ENCODE results near the gene GALNT17.

GALNT17 gene

DNA sequence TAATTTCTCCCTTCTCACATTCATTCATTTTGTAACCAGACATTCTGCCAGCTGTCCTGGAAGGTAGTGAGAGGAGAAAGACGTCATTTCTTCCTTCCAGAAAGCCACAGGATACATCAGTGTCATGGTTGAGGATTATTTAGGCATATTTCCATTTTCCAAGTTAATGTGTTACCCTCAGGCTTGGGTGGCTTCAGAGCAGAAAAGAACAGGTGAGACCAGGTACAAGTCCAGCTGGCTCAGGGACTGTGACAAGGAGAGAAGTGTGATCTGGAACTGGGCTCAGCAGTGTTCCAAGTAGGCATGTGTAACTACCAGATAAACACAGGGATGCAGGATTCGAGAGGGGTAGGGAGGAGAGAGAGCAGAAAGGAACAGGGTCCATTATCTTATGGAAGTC lies 386.9 kb downstream of the GALNT17 start:
- Histone ChIP-seq H3K27me3 (replicated peaks in 2 of 5; ENCODE audit: control insufficient read depth in 4 of 5, insufficient read depth in 5 of 5, low read length in 4 of 5) (no peaks in the 10 kb centered on the region), H3K27ac (ENCODE audit: insufficient read depth in 1 of 2, low read depth in 1 of 2, low read length in 2 of 2, poor library complexity in 1 of 2, severe bottlenecking in 2 of 2) (no peak overlapping the region), H3K36me3 (ENCODE audit: control insufficient read depth in 4 of 4, insufficient read depth in 4 of 4, low read length in 3 of 4) (no peaks in the 10 kb centered on the region), H3K4me1 (ENCODE audit: control extremely low read depth in 1 of 4, control insufficient read depth in 4 of 4, insufficient read depth in 4 of 4, low read length in 3 of 4) (no peaks in the 10 kb centered on the region), H3K9me3 (ENCODE audit: control extremely low read depth in 1 of 5, control insufficient read depth in 4 of 5, insufficient read depth in 2 of 5, low read depth in 1 of 5, low read length in 4 of 5) (peaks cover 2 to 16% (median 8%) of the 10 kb centered on the region in 5 experiments), H3K4me3 (ENCODE audit: control insufficient read depth in 1 of 7, extremely low read depth in 1 of 7, insufficient read depth in 4 of 7, low read depth in 2 of 7, low read length in 6 of 7) (no peak overlapping the region)
- no peak for DNase-seq
- WGBS (ENCODE audit: insufficient coverage) = no CpG with 5 or more reads among the region's 2 CpGs
- ChIA-PET POLR2A (no interaction called here), CTCF (no interaction called here)

DNA sequence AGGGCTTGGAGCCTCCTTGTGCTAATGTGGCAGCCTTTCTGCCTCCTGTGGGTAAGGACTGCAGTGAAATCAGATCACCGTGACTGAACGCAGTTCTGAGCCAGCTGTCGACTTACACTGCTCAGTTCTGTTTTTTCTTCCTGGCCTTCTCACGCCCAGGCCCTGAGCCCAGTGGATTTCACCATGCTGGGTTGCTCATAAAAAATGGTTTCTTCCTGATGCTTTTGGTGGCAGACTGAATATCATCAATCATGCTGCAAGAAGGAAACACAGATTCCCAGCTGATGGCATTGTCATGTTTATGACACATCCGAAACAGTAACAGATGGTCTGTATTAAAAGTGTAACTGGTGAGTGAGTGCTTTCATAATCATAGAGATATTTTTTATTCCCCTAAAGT lies 389.6 kb downstream of the GALNT17 start:
- POLR2A ChIA-PET = no interaction called here
- DNase-seq = no peak
- Histone ChIP-seq H3K27ac (ENCODE audit: insufficient read depth in 1 of 2, low read depth in 1 of 2, low read length in 2 of 2, poor library complexity in 1 of 2, severe bottlenecking in 2 of 2) (no peak overlapping the region), H3K4me1 (ENCODE audit: control extremely low read depth in 1 of 4, control insufficient read depth in 4 of 4, insufficient read depth in 4 of 4, low read length in 3 of 4) (no peaks in the 10 kb centered on the region), H3K36me3 (ENCODE audit: control insufficient read depth in 4 of 4, insufficient read depth in 4 of 4, low read length in 3 of 4) (no peaks in the 10 kb centered on the region), H3K27me3 (replicated peaks in 2 of 5; ENCODE audit: control insufficient read depth in 4 of 5, insufficient read depth in 5 of 5, low read length in 4 of 5) (no peaks in the 10 kb centered on the region), H3K9me3 (ENCODE audit: control extremely low read depth in 1 of 5, control insufficient read depth in 4 of 5, insufficient read depth in 2 of 5, low read depth in 1 of 5, low read length in 4 of 5) (peaks cover 0 to 14% (median 5%) of the 10 kb centered on the region in 5 experiments), H3K4me3 (ENCODE audit: control insufficient read depth in 1 of 7, extremely low read depth in 1 of 7, insufficient read depth in 4 of 7, low read depth in 2 of 7, low read length in 6 of 7) (no peak overlapping the region)
- WGBS (ENCODE audit: insufficient coverage) = 93% methylated on average over 4 of the region's 5 CpGs
- CTCF ChIA-PET = no interaction called here

DNA sequence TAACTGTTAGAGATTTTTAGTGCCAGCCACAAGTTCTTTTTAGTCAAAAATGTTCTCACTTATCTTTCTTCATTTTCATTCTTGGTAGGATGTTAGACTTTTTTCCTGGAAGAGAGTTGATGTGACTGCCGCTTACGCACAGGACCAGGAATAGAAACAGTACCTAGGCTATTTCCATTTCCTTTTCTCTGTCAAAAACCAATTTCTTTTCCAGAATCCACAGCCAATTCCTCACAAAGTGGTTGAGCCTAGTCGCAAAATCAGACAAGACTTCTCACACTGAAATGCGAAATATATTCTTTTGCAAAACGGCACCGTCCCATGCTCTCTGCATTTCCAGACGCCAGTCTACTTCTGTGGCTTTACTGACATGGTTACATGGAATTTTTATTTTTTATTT lies 394.2 kb downstream of the GALNT17 start:
- no peak overlapping the region for H3K27ac ChIP-seq (ENCODE audit: insufficient read depth in 1 of 2, low read depth in 1 of 2, low read length in 2 of 2, poor library complexity in 1 of 2, severe bottlenecking in 2 of 2)
- ChIA-PET CTCF (no interaction called here), POLR2A (no interaction called here)
- no peak for DNase-seq
- no peaks in the 10 kb centered on the region for H3K4me1 ChIP-seq (ENCODE audit: control extremely low read depth in 1 of 4, control insufficient read depth in 4 of 4, insufficient read depth in 4 of 4, low read length in 3 of 4)
- no peaks in the 10 kb centered on the region for H3K36me3 ChIP-seq (ENCODE audit: control insufficient read depth in 4 of 4, insufficient read depth in 4 of 4, low read length in 3 of 4)
- H3K4me3 ChIP-seq (ENCODE audit: control insufficient read depth in 1 of 7, extremely low read depth in 1 of 7, insufficient read depth in 4 of 7, low read depth in 2 of 7, low read length in 6 of 7) = no peak overlapping the region
- WGBS (ENCODE audit: insufficient coverage) = 100% methylated on average over 3 of the region's 7 CpGs
- no peaks in the 10 kb centered on the region for H3K27me3 ChIP-seq (replicated peaks in 2 of 5; ENCODE audit: control insufficient read depth in 4 of 5, insufficient read depth in 5 of 5, low read length in 4 of 5)
- no peaks in the 10 kb centered on the region for H3K9me3 ChIP-seq (ENCODE audit: control extremely low read depth in 1 of 5, control insufficient read depth in 4 of 5, insufficient read depth in 2 of 5, low read depth in 1 of 5, low read length in 4 of 5)

DNA sequence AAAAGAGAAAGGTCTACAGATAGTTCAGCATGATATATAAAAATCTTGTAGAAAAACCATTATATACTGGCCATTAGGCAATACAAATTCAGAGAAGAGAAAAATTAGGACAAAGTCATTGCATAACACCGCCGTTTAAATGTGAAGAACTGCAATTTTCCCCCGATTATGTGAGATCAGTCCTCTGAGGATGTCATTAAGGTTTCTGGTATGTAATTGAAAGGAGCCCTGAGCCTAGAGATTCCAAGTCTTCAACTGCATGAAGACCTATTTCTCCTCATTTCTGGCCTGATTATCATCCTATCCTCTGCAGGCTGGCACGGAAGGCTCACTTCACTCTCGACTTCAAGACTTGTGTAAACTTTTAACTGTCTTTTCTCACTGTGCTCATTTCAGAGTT lies 395.3 kb downstream of the GALNT17 start:
- no peak for DNase-seq
- Histone ChIP-seq H3K4me3 (ENCODE audit: control insufficient read depth in 1 of 7, extremely low read depth in 1 of 7, insufficient read depth in 4 of 7, low read depth in 2 of 7, low read length in 6 of 7) (no peak overlapping the region), H3K9me3 (ENCODE audit: control extremely low read depth in 1 of 5, control insufficient read depth in 4 of 5, insufficient read depth in 2 of 5, low read depth in 1 of 5, low read length in 4 of 5) (no peaks in the 10 kb centered on the region), H3K27me3 (replicated peaks in 2 of 5; ENCODE audit: control insufficient read depth in 4 of 5, insufficient read depth in 5 of 5, low read length in 4 of 5) (no peaks in the 10 kb centered on the region), H3K36me3 (ENCODE audit: control insufficient read depth in 4 of 4, insufficient read depth in 4 of 4, low read length in 3 of 4) (no peaks in the 10 kb centered on the region), H3K27ac (ENCODE audit: insufficient read depth in 1 of 2, low read depth in 1 of 2, low read length in 2 of 2, poor library complexity in 1 of 2, severe bottlenecking in 2 of 2) (no peak overlapping the region), H3K4me1 (ENCODE audit: control extremely low read depth in 1 of 4, control insufficient read depth in 4 of 4, insufficient read depth in 4 of 4, low read length in 3 of 4) (no peaks in the 10 kb centered on the region)
- ChIA-PET POLR2A (no interaction called here), CTCF (no interaction called here)
- WGBS (ENCODE audit: insufficient coverage) = 100% methylated on average over 1 of the region's 5 CpGs

DNA sequence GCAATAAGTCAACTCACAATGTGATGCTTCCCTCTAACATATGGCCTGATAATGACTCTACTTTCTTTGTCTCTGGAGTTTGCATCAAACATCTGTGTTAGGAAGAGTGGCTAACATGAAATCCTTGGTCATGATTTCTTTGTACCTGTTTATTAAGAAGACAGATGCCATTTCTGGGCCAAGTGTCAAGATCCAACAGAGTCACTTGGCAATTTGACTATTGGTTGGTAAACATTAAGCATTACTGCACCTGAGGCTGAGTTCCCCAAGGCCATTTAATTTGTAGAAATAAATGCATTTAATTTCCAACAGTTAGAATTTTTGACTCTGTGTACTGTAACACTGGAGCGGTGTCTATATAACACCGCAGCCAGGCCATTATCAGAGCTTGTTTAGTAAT lies 403.7 kb downstream of the GALNT17 start:
- Histone ChIP-seq H3K27me3 (replicated peaks in 2 of 5; ENCODE audit: control insufficient read depth in 4 of 5, insufficient read depth in 5 of 5, low read length in 4 of 5) (peaks cover 0 to 2% (median 0%) of the 10 kb centered on the region in 5 experiments), H3K9me3 (ENCODE audit: control extremely low read depth in 1 of 5, control insufficient read depth in 4 of 5, insufficient read depth in 2 of 5, low read depth in 1 of 5, low read length in 4 of 5) (peaks cover 0 to 2% (median 0%) of the 10 kb centered on the region in 5 experiments), H3K4me1 (ENCODE audit: control extremely low read depth in 1 of 4, control insufficient read depth in 4 of 4, insufficient read depth in 4 of 4, low read length in 3 of 4) (no peaks in the 10 kb centered on the region), H3K4me3 (ENCODE audit: control insufficient read depth in 1 of 7, extremely low read depth in 1 of 7, insufficient read depth in 4 of 7, low read depth in 2 of 7, low read length in 6 of 7) (no peak overlapping the region), H3K36me3 (ENCODE audit: control insufficient read depth in 4 of 4, insufficient read depth in 4 of 4, low read length in 3 of 4) (no peaks in the 10 kb centered on the region), H3K27ac (ENCODE audit: insufficient read depth in 1 of 2, low read depth in 1 of 2, low read length in 2 of 2, poor library complexity in 1 of 2, severe bottlenecking in 2 of 2) (no peak overlapping the region)
- ChIA-PET POLR2A (no interaction called here), CTCF (no interaction called here)
- 100% methylated on average over 2 of the region's 2 CpGs for WGBS (ENCODE audit: insufficient coverage)
- DNase-seq = no peak

DNA sequence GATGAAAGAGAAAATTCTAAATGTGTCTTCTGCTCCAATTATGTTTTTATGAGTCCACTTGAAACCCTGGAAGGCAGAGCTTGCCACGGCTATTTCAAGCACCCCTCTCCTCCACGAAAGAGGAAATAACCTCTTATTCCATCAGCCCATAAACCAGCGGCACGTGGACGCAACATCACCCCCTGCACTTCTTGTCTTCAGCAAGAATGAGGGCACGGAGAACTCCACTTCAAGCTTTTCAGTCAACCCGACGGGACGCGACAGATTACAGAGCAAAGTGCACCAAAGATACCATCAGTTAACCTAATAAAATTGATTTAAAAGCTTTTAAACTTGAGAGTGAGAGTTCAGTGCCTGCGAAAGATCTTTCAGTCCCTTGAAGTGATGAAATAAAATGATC lies 406.3 kb downstream of the GALNT17 start:
- Histone ChIP-seq H3K27ac (ENCODE audit: insufficient read depth in 1 of 2, low read depth in 1 of 2, low read length in 2 of 2, poor library complexity in 1 of 2, severe bottlenecking in 2 of 2) (no peak overlapping the region), H3K27me3 (replicated peaks in 2 of 5; ENCODE audit: control insufficient read depth in 4 of 5, insufficient read depth in 5 of 5, low read length in 4 of 5) (peaks cover 0 to 2% (median 0%) of the 10 kb centered on the region in 5 experiments), H3K4me1 (ENCODE audit: control extremely low read depth in 1 of 4, control insufficient read depth in 4 of 4, insufficient read depth in 4 of 4, low read length in 3 of 4) (no peaks in the 10 kb centered on the region), H3K9me3 (ENCODE audit: control extremely low read depth in 1 of 5, control insufficient read depth in 4 of 5, insufficient read depth in 2 of 5, low read depth in 1 of 5, low read length in 4 of 5) (peaks cover 0 to 2% (median 0%) of the 10 kb centered on the region in 5 experiments), H3K4me3 (ENCODE audit: control insufficient read depth in 1 of 7, extremely low read depth in 1 of 7, insufficient read depth in 4 of 7, low read depth in 2 of 7, low read length in 6 of 7) (no peak overlapping the region), H3K36me3 (ENCODE audit: control insufficient read depth in 4 of 4, insufficient read depth in 4 of 4, low read length in 3 of 4) (no peaks in the 10 kb centered on the region)
- POLR2A ChIA-PET = no interaction called here
- CTCF ChIA-PET = no interaction called here
- no peak for DNase-seq
- WGBS (ENCODE audit: insufficient coverage) = 41% methylated on average over 2 of the region's 11 CpGs

DNA sequence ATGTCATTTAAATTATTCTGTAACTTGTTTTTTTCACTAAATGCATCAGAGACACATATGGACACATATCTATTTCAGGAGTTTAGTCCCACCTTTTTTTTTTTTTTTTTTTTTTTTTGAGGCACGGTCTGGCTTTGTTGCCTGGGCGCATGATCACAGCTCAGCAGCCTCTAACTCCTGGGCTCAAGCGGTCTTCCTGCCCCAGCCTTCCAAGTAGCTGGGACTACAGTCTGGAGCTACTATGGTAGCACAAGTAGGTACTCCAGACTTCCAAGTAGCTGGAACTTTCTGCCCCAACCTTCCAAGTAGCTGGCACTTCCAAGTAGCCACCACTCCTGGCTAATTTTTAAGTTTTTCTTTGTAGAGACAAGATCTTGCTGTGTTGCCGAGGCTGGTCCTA lies 407.7 kb downstream of the GALNT17 start:
- peaks cover 0 to 2% (median 0%) of the 10 kb centered on the region in 5 experiments for H3K27me3 ChIP-seq (replicated peaks in 2 of 5; ENCODE audit: control insufficient read depth in 4 of 5, insufficient read depth in 5 of 5, low read length in 4 of 5)
- H3K4me3 ChIP-seq (ENCODE audit: control insufficient read depth in 1 of 7, extremely low read depth in 1 of 7, insufficient read depth in 4 of 7, low read depth in 2 of 7, low read length in 6 of 7) = no peak overlapping the region
- no peak for DNase-seq
- ChIA-PET POLR2A (no interaction called here), CTCF (no interaction called here)
- no peak overlapping the region for H3K27ac ChIP-seq (ENCODE audit: insufficient read depth in 1 of 2, low read depth in 1 of 2, low read length in 2 of 2, poor library complexity in 1 of 2, severe bottlenecking in 2 of 2)
- 100% methylated on average over 1 of the region's 4 CpGs for WGBS (ENCODE audit: insufficient coverage)
- H3K4me1 ChIP-seq (ENCODE audit: control extremely low read depth in 1 of 4, control insufficient read depth in 4 of 4, insufficient read depth in 4 of 4, low read length in 3 of 4) = no peaks in the 10 kb centered on the region
- H3K36me3 ChIP-seq (ENCODE audit: control insufficient read depth in 4 of 4, insufficient read depth in 4 of 4, low read length in 3 of 4) = no peaks in the 10 kb centered on the region
- H3K9me3 ChIP-seq (ENCODE audit: control extremely low read depth in 1 of 5, control insufficient read depth in 4 of 5, insufficient read depth in 2 of 5, low read depth in 1 of 5, low read length in 4 of 5) = no peaks in the 10 kb centered on the region

All from common myeloid progenitor, CD34-positive (primary cell).